Frontal cortex (tissue), 4 donors: ENCODE measurements around the gene NEB. TPM values are rescaled to one million over a fixed set of nuclear protein-coding genes. Genes with fewer than 3 reads are reported as not detected.

ENCODE experiments used
- DNase-seq, 2 donors: peaks; one replicate each; pipeline ENCODE4 v3.0.0; 2012; ENCODE audit warnings: low spot score in 2 of 2
- FAIRE-seq: peaks from 2 replicates; lab custom pipeline; 2012; peaks lifted over from hg19 to GRCh38; lab: Jason Lieb, UNC
- total RNA-seq: library from RNA; depleted of rRNA; stranded (reverse); fragments of >200 nt; gene quantifications from one replicate; pipeline ENCODE4 v1.2.3, GENCODE V29; 2014
- donor health status: control.
- donor health status: control.
- donor health status: control.

NEB gene
- total RNA-seq, 1 donor from 2014 or later = 0.41 TPM

- DNase-seq (no peak), FAIRE-seq (no peak)
These were observed 295.8 kb downstream of the NEB start for GRCh38 chr2:151438506-151438905.

GRCh38 chr2:151437630-151438029 is 296.6 kb downstream of the NEB start:
- DNase-seq (no peak), FAIRE-seq (peak; percentile 51)

Other genes with a start within 250 kb of the NEB start
- 64.8 TPM for gene ARL5A, start 93.9 kb upstream of the NEB start, total RNA-seq